ENCODE measurements around the gene MED6.

- TF ChIP-seq POLR2A (IDR thresholded peaks at IDR 0.05) = no peak
- no peak for TF ChIP-seq CTCF (IDR thresholded peaks at IDR 0.05)
These were observed 1.1 kb downstream of the MED6 start for GRCh38 chr14:70599345-70599744.
